HG02943 (cell line): ENCODE results near the gene COL26A1.

Experiments used
- ATAC-seq: cut with Tn5 transposase; IDR thresholded peaks from one replicate; pipeline ENCODE4 v1.9.1; 2021; ENCODE audit warnings: mild to moderate bottlenecking, low read depth, moderate library complexity; ENCODE audit not compliant: unreplicated experiment

COL26A1 gene

DNA sequence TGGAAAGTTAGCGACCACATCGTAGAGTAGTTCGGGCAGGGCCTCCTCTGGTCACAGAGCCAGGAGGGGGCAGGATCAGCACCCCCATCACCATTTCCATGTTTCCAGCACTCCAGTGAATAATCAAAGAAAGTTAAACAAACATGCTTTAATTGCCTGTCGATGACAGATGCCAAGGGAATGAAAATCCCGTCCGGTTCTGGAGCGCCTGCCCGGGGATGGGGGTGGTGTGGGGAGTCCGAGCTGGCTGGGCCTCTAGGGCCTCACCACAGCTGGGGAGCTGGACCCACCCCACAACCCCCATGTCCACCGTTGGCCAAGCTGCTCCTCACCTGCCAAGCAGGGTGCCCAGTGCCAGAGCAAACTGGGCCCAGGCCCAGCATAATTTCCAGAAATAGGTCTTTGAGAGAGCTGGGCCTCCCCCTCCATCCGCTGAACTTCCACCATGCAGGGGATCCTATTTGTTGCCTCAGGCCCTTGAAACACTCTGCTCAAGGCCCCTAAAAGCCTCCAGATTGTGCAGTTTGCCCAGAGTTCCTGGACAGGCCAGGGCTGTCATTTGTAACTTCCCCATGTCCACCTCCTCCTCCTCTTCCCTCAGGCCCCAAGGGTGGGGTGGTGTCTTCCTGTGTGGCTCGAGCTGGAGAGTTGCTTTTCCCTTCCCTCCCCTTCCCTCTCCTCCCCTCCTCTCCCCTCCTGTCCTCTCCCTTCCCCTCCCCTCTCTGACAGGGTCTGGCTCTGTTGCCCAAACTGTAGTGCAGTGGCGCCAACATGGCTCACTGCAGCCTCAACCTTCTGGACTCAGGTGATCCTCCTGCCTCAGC, 165.4 kb downstream of the COL26A1 start:
- no peak for ATAC-seq

- ATAC-seq = no peak
Observed at GRCh38 chr7:101529560-101529959, 166.9 kb downstream of the COL26A1 start.

DNA sequence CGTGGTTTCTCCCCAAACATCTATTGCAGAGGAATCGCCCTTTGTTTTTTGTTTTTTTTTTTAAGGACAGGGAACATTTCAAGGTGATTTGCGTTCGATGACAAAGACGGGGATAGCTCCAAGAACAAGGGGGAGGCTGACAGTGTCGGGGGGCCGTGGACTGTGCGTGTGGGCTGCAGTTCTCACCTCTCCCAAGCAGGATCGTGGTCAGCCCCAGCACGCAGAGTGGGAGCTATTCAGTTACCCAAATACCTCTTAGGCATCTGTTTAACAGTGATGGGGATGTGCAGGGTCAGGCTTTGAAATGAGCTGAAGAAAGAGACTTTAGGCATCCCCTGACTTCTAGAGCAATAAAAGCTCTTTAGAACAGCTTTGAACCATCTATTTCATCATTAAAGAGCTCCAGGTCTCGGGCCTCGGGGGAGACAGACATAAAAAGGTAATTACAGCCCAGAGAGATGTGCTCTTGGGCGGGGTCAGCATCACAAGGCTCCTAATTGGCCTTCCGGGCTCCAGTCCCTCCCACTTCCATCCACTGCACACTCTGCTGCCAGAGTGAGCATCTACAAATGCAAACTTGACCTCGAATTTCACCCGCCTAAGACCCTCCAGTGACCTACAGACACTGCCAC, 169.2 kb downstream of the COL26A1 start:
- ATAC-seq = no peak

DNA sequence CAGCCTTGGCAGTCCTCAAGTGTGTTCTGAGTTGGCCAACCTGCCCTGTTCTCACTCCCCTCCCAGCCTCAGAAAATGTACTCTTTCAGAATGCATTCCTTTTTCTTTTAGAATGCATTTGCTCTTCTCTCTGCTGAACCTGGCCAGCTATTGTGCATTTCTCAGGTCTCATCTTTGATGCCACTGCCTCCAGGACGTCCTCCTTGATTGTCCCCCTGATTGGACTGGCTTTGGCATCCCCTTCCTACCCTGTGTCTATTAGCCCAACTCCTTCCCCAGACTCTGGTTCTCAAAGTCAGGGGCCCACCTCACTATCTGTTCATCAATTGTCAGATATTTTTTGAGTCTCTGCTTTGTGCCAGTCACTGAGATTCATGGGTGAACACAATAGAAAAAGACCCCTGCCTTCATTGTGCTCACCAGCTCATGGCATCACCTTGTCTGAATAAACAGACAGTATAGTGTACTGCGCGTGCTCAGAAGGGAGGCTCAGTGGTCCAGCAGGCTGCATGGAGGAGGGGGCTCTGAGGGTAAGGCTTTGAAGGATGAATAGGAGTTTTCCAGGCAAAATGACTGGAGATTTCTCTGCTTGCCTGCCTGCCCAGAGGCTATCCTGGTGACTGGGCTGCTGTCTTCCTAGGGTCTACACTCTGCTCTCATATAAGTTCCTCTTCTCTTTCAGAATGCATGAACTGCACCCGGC, 169.9 kb downstream of the COL26A1 start:
- no peak for ATAC-seq

DNA sequence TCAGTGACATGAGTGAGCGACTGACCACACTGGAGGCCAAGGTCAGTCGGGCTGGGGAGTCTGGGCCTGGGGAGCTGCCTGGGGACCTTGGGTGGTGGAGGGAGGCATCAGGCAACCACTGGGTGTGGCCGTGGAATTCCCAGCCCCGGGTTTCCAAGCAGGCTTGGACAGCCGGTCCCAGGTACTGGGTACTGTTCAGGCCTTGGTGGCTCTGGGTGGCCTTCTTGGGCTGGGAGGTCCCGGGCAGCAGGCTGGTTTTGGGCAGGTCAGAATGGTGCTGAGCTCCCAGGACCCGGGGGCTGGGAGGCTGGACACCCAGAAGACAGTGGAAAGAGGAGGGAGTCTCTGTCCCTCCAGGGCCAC, 170.4 kb downstream of the COL26A1 start:
- ATAC-seq = no peak

GRCh38 chr7:101534015-101534803, 171.5 kb downstream of the COL26A1 start:
- no peak for ATAC-seq

GRCh38 chr7:101534873-101535272, 172.2 kb downstream of the COL26A1 start:
- no peak for ATAC-seq

GRCh38 chr7:101535351-101535751, 172.7 kb downstream of the COL26A1 start:
- no peak for ATAC-seq

GRCh38 chr7:101536232-101536631, 173.6 kb downstream of the COL26A1 start:
- no peak for ATAC-seq

DNA sequence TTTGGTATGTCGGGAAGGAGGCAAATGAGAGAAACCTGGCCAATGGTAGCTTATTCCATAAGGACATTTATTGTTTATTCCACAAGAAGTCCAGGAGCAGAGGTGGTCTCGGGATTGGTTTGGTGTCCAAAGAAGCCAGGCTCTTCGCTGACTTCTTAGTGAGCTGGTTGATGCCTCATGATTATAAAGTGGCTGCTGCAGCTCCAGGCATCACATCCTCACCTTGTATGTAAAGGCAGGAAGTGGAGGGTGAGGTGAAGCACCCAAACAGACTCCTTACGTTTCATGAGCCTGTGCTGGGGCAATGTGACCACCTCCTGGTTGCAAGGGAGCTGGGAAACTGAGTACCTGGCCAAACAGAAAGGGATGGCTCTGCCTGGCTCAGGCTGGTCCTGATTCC, 174.0 kb downstream of the COL26A1 start:
- ATAC-seq = no peak

- no peak for ATAC-seq
Observed at GRCh38 chr7:101537205-101537604, 174.5 kb downstream of the COL26A1 start.

GRCh38 chr7:101537935-101538595, 175.4 kb downstream of the COL26A1 start:
- ATAC-seq = no peak

GRCh38 chr7:101538596-101539459, 176.2 kb downstream of the COL26A1 start:
- ATAC-seq = no peak

DNA sequence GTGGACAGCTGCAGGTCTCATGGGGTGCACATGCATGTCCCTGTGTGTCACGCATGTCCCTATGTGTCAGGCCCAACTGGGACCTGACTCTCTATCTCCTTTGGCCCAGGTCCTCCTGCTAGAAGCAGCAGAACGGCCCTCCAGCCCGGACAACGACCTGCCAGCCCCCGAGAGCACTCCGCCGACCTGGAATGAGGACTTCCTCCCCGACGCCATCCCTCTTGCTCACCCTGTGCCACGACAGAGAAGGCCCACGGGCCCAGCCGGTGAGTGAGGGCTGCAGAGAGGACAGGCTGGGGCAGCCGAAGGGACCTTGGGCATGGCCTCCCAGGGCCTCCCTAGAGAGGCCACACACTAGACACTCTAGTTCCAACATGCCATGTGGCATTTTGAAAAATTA, 177.1 kb downstream of the COL26A1 start:
- no peak for ATAC-seq

DNA sequence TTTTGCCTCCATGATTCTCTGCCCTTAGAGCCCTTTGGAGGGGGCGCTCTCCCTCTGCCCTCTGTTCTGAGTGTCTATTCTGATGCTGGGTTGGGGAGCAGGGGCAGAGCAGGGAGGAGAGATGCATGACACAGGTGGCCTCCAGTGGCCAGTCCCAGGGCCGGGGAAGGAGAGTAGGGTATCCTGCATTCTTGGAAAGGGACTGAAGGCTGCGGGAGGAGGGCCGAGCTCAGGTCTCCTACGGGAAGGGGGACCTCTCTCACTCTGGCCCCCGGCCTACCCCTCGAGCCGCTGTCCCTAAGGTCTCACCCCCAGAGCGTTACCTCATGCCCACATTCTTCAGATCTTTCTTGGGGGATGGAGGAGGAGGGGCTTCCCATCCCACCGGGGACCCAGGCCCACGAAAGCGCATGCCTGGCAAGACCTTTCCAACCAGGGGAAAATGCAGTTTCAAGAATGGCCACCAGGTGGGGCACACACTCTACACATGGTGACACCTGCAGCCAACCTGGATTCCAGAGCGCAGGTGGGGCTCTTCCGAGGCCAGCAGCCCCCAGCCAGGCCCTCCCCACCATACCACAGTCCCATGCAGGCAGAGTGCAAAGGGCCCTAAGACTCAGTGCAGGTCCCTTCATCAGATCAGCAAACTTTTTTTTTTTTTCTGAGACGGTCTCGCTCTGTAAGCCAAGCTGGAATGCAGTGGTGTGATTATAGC, 180.0 kb downstream of the COL26A1 start:
- no peak for ATAC-seq

DNA sequence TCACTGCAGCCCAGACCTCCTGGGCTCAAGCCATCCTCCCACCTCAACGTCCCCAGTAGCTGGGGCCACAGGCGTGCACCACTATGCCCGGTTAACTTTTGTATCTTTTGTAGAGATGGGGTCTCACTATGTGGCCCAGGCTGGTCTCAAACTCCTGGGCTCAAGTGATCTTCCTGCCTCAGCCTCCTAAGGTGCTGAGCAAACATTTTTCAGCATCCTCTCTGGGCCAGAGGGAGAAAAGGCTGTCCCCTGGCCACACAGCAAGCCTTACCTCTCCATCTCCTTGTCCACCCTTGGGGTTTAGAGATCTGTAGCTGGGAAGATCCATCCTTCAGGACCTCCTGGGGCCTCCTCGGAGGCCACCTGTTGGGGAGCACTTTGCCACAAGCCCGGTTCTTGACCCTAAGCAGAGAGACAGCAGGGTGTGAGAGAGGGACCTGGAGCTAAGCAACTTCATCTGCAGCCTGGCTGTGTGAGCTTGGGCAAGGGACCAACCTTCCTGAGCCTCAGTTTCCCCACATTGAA, 180.6 kb downstream of the COL26A1 start:
- ATAC-seq = no peak

- no peak for ATAC-seq
Observed at GRCh38 chr7:101543846-101544245, 181.2 kb downstream of the COL26A1 start.

- no peak for ATAC-seq
Observed at GRCh38 chr7:101545441-101546190, 182.9 kb downstream of the COL26A1 start.
